MM.1S (cell line): Measurements from ENCODE around the gene PDK1.

ENCODE experiments used
- EZH2 ChIP-seq: fragments of 300-600 bp; sonication (generic); optimal IDR thresholded peaks from 2 replicates; pipeline ENCODE3; 2017; ENCODE audit warnings: low read depth, mild to moderate bottlenecking, antibody characterized with exemption, low read length, mixed read lengths
- EZH2phosphoT487 ChIP-seq: fragments of 300-600 bp; sonication (generic); IDR thresholded peaks from 2 replicates; pipeline ENCODE4 v1.6.1; 2018; ENCODE audit warnings: antibody characterized with exemption, low read length
- TF ChIP-seq, protein P1 (sequence below): fragments of 300-600 bp; sonication (generic); IDR thresholded peaks from 2 replicates; pipeline ENCODE4 v1.5.1; 2016; ENCODE audit warnings: antibody characterized with exemption, low read length, mixed read lengths

DNA sequence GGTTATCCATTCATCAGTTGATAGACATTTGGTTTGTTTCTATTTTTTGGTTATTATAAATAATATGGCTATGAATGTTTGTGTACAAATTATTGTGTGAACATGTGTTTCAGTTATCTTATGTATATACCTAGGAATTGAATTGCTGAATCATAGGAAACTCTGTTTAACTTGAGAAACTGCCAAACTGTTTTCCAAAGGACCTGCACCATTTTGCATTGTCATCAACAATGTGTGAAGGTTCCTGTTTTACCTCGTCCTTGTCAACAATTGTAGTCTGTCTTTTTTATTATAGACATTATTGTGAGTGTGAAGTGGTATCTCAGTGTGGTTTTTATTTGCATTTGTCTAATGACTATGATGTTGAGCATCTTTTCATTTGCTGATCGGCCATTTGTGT, 17.1 kb downstream of the PDK1 start:
- TF ChIP-seq, protein P1, sequence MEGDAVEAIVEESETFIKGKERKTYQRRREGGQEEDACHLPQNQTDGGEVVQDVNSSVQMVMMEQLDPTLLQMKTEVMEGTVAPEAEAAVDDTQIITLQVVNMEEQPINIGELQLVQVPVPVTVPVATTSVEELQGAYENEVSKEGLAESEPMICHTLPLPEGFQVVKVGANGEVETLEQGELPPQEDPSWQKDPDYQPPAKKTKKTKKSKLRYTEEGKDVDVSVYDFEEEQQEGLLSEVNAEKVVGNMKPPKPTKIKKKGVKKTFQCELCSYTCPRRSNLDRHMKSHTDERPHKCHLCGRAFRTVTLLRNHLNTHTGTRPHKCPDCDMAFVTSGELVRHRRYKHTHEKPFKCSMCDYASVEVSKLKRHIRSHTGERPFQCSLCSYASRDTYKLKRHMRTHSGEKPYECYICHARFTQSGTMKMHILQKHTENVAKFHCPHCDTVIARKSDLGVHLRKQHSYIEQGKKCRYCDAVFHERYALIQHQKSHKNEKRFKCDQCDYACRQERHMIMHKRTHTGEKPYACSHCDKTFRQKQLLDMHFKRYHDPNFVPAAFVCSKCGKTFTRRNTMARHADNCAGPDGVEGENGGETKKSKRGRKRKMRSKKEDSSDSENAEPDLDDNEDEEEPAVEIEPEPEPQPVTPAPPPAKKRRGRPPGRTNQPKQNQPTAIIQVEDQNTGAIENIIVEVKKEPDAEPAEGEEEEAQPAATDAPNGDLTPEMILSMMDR = no peak
- no peak for TF ChIP-seq EZH2
- TF ChIP-seq EZH2phosphoT487 = no peak
